Spleen (tissue), 7 donors: ENCODE results near the gene DDAH1.

ENCODE experiments used
- CTCF ChIP-seq, 11 experiments: fragments of 200-600 bp in 7 of 11; fragments of 450-650 bp in 4 of 11; sonication (generic) in 4 of 11; IDR thresholded peaks in 8 of 11; conservative IDR thresholded peaks in 3 of 11; 1 replicate in 7 of 11; 2 replicates in 4 of 11; pipeline versions ENCODE4 v1.4.0 to v1.8.0; 2016 to 2021; ENCODE audit warnings: antibody characterized with exemption in 11 of 11, inconsistent platforms in 4 of 11, mild to moderate bottlenecking in 1 of 11
- POLR2A ChIP-seq, 3 donors: fragments of 450-650 bp; IDR thresholded peaks; one replicate each; pipeline ENCODE4 v1.5.1; 2017; ENCODE audit warnings: antibody characterized with exemption in 3 of 3, mild to moderate bottlenecking in 1 of 3
- donor health status: DM: no; HTN: no; CAD: no; lungs with moderate emphysema.
- donor health status: DM: no; HTN: no; CAD: no.
- donor health status: DM: no; HTN: no; CAD: no.

- no peak for TF ChIP-seq CTCF (IDR thresholded peaks at IDR 0.05 in 8 of 11, conservative IDR thresholded peaks at IDR 0.05 in 3 of 11)
- TF ChIP-seq POLR2A (IDR thresholded peaks at IDR 0.05), result no peak
Measured at GRCh38 chr1:85494904-85495266, 29.9 kb upstream of the DDAH1 start.
